GM19351 (cell line): ENCODE measurements around the gene KCNMB2.
A peak's percentile ranks its signal among the peaks of the same experiment; 100 is the strongest.
"Not testable (repeated sequence)": the region's sequence is repeated elsewhere in the genome, so short reads cannot be mapped to it uniquely, and the experiment has no call there.

Experiments
- ATAC-seq: cut with Tn5 transposase; IDR thresholded peaks from one replicate; pipeline ENCODE4 v1.9.1; 2021; ENCODE audit warnings: mild to moderate bottlenecking, moderate library complexity; ENCODE audit not compliant: unreplicated experiment

KCNMB2 gene

DNA sequence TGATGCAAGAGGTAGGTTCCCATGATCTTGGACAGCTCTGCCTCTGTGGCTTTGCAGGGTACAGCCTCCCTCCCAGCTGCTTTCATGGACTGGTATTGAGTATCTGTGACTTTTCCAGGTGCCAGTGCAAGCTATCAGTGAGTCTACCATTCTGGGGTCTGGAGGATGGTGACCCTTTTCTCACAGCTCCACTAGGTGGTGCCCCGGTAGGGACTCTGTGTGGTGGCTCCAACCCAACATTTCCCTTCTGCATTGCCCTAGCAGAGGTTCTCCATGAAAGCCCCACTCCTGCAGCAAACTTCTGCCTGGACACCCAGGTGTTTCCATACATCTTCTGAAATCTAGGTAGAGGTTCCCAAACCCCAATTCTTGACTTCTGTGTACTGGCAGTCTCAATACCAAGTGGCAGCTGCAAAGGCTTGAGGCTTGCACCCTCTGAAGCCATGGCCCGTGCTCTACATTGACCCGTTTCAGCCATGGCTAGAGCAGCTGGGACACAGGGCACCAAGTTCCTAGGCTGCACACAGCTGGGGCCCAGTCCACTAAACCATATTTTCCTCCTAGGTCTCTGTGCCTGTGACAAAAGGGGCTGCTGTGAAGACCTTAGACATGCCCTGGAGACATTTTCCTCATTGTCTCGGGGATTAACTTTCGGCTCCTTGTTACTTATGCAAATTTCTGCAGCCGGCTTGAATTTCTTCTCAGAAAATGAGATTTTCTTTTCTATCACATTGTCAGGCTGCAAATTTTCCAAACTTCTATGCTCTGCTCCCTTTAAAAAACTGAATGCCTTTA lies 209.8 kb downstream of the KCNMB2 start:
- not testable (repeated sequence) for ATAC-seq

DNA sequence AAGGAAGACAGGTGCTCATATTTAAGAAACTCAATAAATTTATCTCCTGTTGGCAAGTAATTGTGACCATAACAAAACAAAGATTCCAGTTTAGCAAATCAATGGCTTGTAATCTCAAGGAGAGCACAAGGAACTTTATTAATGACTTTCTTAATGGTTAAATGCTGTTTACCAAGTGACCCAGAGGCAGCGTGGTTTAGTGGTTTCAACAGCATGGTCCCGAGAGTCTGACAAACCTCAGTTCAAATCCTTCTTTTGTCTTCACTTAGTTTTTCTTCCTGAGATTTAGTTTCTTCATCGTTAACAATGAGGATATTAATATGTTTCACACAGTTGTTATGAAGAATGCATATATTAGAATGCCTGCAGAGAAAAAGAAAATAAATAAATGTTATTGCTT lies 212.6 kb downstream of the KCNMB2 start:
- ATAC-seq = no peak

GRCh38 chr3:178749471-178749870 lies 213.2 kb downstream of the KCNMB2 start:
- no peak for ATAC-seq

DNA sequence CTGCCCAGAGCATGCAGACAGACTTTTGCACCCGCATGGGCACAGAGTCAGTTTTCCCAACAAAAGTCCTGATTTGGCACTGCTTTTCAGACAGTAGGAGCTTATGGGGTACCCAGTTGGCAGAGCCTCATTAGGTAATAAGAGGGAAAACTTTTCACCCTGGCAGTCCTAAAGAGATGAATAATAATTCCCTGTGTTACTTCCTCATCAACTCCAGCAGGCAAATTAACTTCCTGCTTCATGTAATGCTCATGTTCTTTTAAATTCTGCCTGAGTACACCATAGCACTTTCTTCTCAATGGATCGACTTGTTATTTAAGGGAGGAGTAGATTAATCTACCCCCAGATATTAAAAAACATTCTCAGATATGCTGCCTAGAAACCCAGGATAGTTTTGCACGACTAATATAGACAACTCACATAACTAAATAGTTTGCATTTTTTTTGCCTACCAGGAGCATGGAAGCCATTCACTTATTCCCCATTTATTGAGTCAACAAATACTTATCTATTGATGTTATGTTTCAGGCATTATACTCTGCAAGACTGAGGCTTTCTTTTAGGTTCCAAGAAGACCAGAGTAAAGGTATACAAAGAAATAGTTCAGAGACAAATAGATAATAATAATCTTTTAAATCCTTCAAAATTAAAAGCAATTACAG lies 214.5 kb downstream of the KCNMB2 start:
- ATAC-seq = no peak

DNA sequence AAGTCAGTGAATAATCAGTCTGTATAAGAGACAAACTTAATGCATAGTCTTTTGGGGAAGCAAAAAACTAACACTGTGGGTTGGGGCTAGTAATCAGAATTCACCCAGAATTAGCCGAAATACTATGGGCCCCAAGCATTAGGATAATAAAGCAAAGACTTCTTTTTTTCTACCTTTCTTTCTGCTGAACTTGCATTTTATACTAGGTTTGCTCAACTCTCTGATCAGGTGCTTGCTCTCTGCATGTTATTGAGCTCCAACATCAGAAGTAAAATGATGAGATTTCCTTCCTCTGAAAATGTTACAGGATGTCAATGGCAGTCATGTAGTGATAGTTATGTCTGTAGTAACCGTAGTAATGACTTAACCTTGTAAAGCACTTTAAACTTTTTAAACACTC lies 216.6 kb downstream of the KCNMB2 start:
- ATAC-seq = no peak

GRCh38 chr3:178754852-178755510 lies 218.7 kb downstream of the KCNMB2 start:
- peak; percentile 66 for ATAC-seq

GRCh38 chr3:178761024-178761423 lies 224.8 kb downstream of the KCNMB2 start:
- ATAC-seq = no peak

- no peak for ATAC-seq
Measured at GRCh38 chr3:178761461-178761860, 225.2 kb downstream of the KCNMB2 start.

DNA sequence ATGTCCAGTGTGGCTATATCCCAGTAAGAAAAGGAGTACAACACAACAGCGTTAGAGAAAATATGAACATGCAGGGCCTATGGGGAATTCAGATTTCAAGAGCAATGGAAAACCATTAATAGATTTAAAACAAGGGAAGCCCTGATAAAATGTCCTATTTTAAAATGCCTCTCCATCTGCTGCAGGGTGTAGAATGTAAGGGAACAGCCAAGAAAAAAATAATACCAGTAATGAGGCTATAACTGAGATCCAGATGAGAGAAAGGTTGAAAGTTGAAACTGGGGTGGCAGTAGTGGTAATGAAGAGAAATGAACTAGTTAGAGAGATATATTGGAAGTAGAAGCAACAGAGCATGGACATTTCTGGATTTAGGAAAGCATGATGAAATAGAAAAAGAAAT lies 226.1 kb downstream of the KCNMB2 start:
- no peak for ATAC-seq

DNA sequence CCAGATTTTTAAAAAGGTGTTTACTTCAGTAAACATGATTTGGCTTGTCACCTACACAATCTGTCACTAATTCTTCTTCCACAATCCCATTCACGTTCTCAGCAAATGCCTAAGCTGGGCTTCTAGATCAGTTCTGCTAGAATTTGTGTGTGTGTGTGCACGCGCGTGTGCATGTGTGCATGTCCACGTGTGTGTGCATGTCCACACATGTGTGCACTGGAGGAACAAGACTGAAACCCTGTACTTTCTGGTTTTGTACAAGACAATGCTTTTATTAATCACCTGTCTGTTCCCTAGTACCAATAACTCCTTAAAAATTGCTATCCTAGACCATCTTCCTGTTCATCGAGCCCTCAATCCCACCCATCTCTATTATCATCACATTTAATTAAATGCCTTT lies 229.2 kb downstream of the KCNMB2 start:
- ATAC-seq = no peak

DNA sequence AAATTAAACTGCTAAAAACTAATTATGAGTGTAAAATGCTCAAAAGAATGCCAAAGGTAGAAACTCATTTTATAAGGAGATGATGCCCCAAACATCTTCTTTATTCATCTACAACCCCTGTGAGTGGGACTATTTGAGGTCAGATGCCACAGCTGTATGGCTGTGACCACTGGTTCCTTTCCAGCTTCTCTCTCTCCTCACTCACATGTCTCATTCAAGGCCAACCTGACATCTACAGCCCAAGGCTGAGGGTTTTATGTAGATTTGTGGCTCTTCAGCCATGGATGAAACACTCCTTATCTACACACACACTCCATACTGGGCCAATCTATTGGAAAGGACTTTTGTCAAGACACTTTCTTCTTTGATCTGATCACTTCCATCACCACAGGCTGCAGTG lies 231.3 kb downstream of the KCNMB2 start:
- ATAC-seq = no peak

GRCh38 chr3:178768072-178768864 lies 232.0 kb downstream of the KCNMB2 start:
- ATAC-seq = peak; percentile 76

GRCh38 chr3:178771511-178771910 lies 235.3 kb downstream of the KCNMB2 start:
- ATAC-seq = no peak

DNA sequence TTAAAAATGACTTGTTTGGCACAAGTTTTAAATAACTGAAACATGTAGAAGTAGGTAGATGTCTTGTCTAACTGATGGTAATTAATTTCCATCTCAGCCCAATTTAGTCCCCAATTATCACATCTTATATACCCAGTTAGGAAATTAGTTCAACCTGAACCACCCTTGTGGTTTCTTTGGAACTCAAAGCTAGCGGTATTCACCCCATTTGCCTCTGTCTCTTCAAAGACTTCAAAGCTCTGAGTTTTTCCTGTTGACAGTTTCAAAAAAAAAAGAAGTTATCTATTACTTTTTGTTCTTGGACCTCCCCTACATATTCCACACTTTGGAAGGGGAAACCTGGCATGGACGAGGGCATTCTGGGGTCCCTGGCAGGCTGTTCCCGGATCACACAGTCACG lies 236.5 kb downstream of the KCNMB2 start:
- ATAC-seq = no peak

DNA sequence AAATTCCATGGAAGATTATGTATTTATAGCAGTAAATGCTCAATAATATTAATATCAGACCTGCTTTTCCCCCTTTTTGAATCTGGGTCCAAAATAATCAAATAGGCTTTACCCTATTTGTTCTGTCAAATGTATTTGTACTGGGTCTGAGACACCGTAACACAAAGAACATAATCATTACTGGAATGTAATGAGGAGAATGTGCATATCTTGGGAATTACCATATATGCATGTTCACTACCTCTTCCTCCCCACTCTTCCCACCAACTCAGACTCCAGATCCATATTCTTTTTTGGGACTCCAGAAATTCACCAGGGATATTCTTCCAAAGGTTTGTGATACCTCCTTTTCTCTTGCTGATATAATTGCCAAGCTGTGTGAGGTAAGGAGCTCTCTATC lies 237.1 kb downstream of the KCNMB2 start:
- ATAC-seq = no peak

- ATAC-seq = peak; percentile 82
Measured at GRCh38 chr3:178777718-178778411, 241.6 kb downstream of the KCNMB2 start.

- ATAC-seq = no peak
Measured at GRCh38 chr3:178778589-178778988, 242.4 kb downstream of the KCNMB2 start.

DNA sequence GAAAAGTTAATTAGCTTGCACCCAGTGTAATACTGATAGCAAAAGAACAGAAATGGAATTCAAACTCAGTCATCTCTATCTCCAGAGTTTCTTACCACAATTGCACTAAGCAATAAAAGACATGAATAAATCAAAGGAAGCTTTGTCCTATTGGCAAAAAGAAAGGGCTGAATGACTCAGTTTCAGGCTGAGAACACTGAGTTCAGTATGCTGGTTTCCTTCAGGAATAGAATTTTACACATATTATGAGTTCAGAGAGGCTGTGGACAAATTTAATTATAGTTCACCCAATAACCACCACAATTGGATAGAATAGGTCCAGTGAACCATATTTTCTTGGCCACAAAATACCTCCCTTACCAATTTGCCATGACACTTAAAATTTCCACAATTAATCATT lies 249.7 kb downstream of the KCNMB2 start:
- ATAC-seq = no peak

DNA sequence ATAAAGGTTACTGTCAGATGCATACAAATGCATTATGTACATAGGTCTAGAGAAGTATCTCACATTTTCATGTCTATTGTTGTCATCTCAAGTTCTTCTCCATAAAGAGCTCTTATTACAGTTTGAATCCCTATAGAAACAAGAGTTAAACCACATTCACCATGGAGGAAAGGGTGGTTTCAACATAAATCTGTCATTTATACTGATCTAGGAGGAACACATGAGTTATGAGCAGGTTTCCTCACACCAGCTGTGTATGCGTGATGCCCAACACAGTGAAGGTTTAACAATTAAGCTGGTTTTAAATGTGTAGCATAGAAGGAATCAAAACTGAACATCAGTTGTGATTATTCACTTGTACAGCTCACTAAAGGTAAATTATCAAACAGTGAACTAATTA lies 251.7 kb downstream of the KCNMB2 start:
- ATAC-seq = no peak

DNA sequence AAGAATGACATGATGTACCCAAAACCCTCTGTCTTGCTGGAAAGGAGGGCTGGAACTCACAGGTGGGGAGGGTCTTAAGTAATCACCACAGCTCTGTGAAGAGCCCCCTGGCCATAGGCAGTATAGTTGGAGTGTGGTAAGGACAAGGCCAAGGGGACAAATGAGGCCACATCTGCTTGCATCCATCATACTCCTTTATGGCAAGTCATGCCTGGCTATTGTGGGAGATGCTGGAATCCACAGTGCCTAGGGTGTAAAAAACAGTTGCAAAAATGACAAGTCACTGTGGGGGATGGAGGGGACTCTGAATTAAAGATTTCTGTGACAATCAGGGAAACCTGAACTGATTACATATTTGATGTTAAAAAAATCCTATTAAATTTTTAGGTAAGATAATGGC lies 258.5 kb downstream of the KCNMB2 start:
- no peak for ATAC-seq

GRCh38 chr3:178795349-178795748 lies 259.1 kb downstream of the KCNMB2 start:
- ATAC-seq = no peak
